HG02798 (cell line): ENCODE results near the gene PIAS4.
"Not testable (repeated sequence)": the region's sequence is repeated elsewhere in the genome, so short reads cannot be mapped to it uniquely, and the experiment has no call there.

ENCODE experiments used
- ATAC-seq: cut with Tn5 transposase; IDR thresholded peaks from one replicate; pipeline ENCODE4 v1.9.1; 2021; ENCODE audit warnings: mild to moderate bottlenecking; ENCODE audit not compliant: unreplicated experiment, poor library complexity

Gene PIAS4

GRCh38 chr19:4007021-4007835 is at the start of gene PIAS4:
TSS of gene PIAS4 (plus strand) at chr19:4007736. CDS start at chr19:4007761, 25 bp downstream.
- peak; percentile 93 for ATAC-seq

- ATAC-seq = no peak
Observed at GRCh38 chr19:3958836-3959765, 48.4 kb upstream of the PIAS4 start.

- ATAC-seq = no peak
Observed at GRCh38 chr19:3959766-3960131, 47.8 kb upstream of the PIAS4 start.

GRCh38 chr19:3961007-3961406 is 46.5 kb upstream of the PIAS4 start:
- no peak for ATAC-seq

- ATAC-seq = no peak
Observed at GRCh38 chr19:3963458-3964255, 43.9 kb upstream of the PIAS4 start.

GRCh38 chr19:3964256-3965194 is 43.0 kb upstream of the PIAS4 start:
- ATAC-seq = no peak

GRCh38 chr19:3966051-3967017 is 41.2 kb upstream of the PIAS4 start:
- no peak for ATAC-seq

- ATAC-seq = not testable (repeated sequence)
Observed at GRCh38 chr19:3967983-3968382, 39.6 kb upstream of the PIAS4 start.

- no peak for ATAC-seq
Observed at GRCh38 chr19:3968556-3969434, 38.7 kb upstream of the PIAS4 start.

GRCh38 chr19:3969435-3970312 is 37.9 kb upstream of the PIAS4 start:
- ATAC-seq = no peak

GRCh38 chr19:3970313-3970807 is 37.2 kb upstream of the PIAS4 start:
- ATAC-seq = no peak

- ATAC-seq = peak; percentile 96
Observed at GRCh38 chr19:3970808-3971598, 36.5 kb upstream of the PIAS4 start, which contains the start of gene DAPK3. TSS of gene DAPK3 (minus strand) at chr19:3971099. CDS start at chr19:3969735, 1,364 bp downstream.

- ATAC-seq = no peak
Observed at GRCh38 chr19:3975144-3975543, 32.4 kb upstream of the PIAS4 start.

- ATAC-seq = no peak
Observed at GRCh38 chr19:3975637-3976087, 31.9 kb upstream of the PIAS4 start.
